ENCODE data around the gene SBNO2.

GRCh38 chr19:1088416-1089010, 85.6 kb downstream of the SBNO2 start:
- TF ChIP-seq CTCF (IDR thresholded peaks at IDR 0.05): no peak
- TF ChIP-seq EZH2phosphoT487 (IDR thresholded peaks at IDR 0.05): no peak

Data from neural progenitor cell (in vitro differentiated cells).